Hepatocyte (in vitro differentiated cells): Measurements from ENCODE around the gene UBE2I. TPM values are rescaled to one million over a fixed set of nuclear protein-coding genes. Genes with fewer than 3 reads are reported as not detected.
A peak's percentile ranks its signal among the peaks of the same experiment; 100 is the strongest.

Source experiments
- DNase-seq: peaks from one replicate; pipeline ENCODE4 v3.0.0-alpha.2; 2016; ENCODE audit warnings: low spot score
- H2AFZ ChIP-seq: fragments of 200-600 bp; sonication (generic); 2 replicates; pipeline ENCODE4 v1.6.0; 2016; ENCODE audit warnings: antibody characterized with exemption, mild to moderate bottlenecking
- H3K27ac ChIP-seq: fragments of 200-600 bp; sonication (generic); 2 replicates; pipeline ENCODE4 v1.5.1; 2016; ENCODE audit warnings: mild to moderate bottlenecking
- H3K27me3 ChIP-seq: fragments of 200-600 bp; sonication (generic); 2 replicates; pipeline ENCODE4 v1.6.1; 2016
- H3K36me3 ChIP-seq: fragments of 200-600 bp; sonication (generic); replicated peaks from 2 replicates; pipeline ENCODE4 v1.5.1; 2016; ENCODE audit warnings: low read depth; ENCODE audit not compliant: insufficient read depth
- H3K4me1 ChIP-seq: fragments of 200-600 bp; sonication (generic); 2 replicates; pipeline ENCODE4 v1.5.1; 2016; ENCODE audit warnings: mild to moderate bottlenecking, moderate library complexity; ENCODE audit not compliant: insufficient read depth
- H3K4me2 ChIP-seq: fragments of 200-600 bp; sonication (generic); 2 replicates; pipeline ENCODE4 v1.6.0; 2016
- H3K4me3 ChIP-seq: fragments of 200-600 bp; sonication (generic); 2 replicates; pipeline ENCODE4 v1.5.1; 2016; ENCODE audit warnings: mild to moderate bottlenecking
- H3K79me2 ChIP-seq: fragments of 200-600 bp; sonication (generic); 2 replicates; pipeline ENCODE4 v1.6.0; 2017; ENCODE audit warnings: mild to moderate bottlenecking
- H3K9me2 ChIP-seq: fragments of 200-600 bp; sonication (generic); replicated peaks from 2 replicates; pipeline ENCODE4 v1.6.0; 2017; ENCODE audit warnings: mild to moderate bottlenecking; ENCODE audit not compliant: insufficient read depth
- H3K9me3 ChIP-seq: fragments of 200-600 bp; sonication (generic); 2 replicates; pipeline ENCODE4 v1.5.1; 2016; ENCODE audit warnings: low read depth, mild to moderate bottlenecking
- H4K20me1 ChIP-seq: fragments of 200-600 bp; sonication (generic); 2 replicates; pipeline ENCODE4 v1.6.0; 2016; ENCODE audit warnings: mild to moderate bottlenecking; ENCODE audit not compliant: insufficient read depth, poor library complexity, severe bottlenecking
- CTCF ChIP-seq: fragments of 200-600 bp; sonication (generic); IDR thresholded peaks from 2 replicates; pipeline ENCODE4 v1.5.1; 2016; ENCODE audit warnings: antibody characterized with exemption, mild to moderate bottlenecking; ENCODE audit not compliant: poor library complexity
- EZH2 ChIP-seq: fragments of 200-600 bp; sonication (generic); IDR thresholded peaks from 2 replicates; pipeline ENCODE4 v1.6.1; 2016; ENCODE audit warnings: antibody characterized with exemption, mild to moderate bottlenecking, borderline replicate concordance
- EZH2phosphoT487 ChIP-seq: fragments of 200-600 bp; sonication (generic); IDR thresholded peaks from one replicate; pipeline ENCODE4 v1.6.1; 2018; ENCODE audit warnings: antibody characterized with exemption, mild to moderate bottlenecking, low read depth, moderate library complexity; ENCODE audit not compliant: unreplicated experiment, severe bottlenecking
- WGBS: methylation state at CpG from one replicate; pipeline ENCODE4 v1.1.6; 2016; ENCODE audit warnings: low lambda C conversion rate; ENCODE audit errors: missing lambda C conversion rate; 5-methylcytosine and 5-hydroxymethylcytosine counted together
- polyA plus RNA-seq: library from polyadenylated mRNA; unstranded; fragments of >200 nt; fragmentation: Nextera tagmentation; extraction: Ambion mirVana; gene quantifications from 2 replicates; pipeline ENCODE4 v1.2.1, GENCODE V29; 2016
- total RNA-seq: library from RNA; depleted of rRNA; stranded (reverse); fragments of >200 nt; gene quantifications from 2 replicates; pipeline ENCODE4 v1.2.3, GENCODE V29; 2014

Gene UBE2I
- total and polyA plus RNA-seq, 2 experiments from 2014 or later: 76.0 to 150 TPM

- H3K27ac ChIP-seq: no peak overlapping the region
- no peaks in the 10 kb centered on the region for H3K4me1 ChIP-seq
- H3K36me3 ChIP-seq: no peaks in the 10 kb centered on the region
- no peak for TF ChIP-seq EZH2
- no peak for TF ChIP-seq EZH2phosphoT487
- no peak for TF ChIP-seq CTCF
- no peaks in the 10 kb centered on the region for H3K9me2 ChIP-seq
- H3K27me3 ChIP-seq: peaks cover 3% of the 10 kb centered on the region
- WGBS: 91% methylated on average over 38 of the region's 39 CpGs
- H3K4me3 ChIP-seq: no peak overlapping the region
- H4K20me1 ChIP-seq: no peaks in the 10 kb centered on the region
- no peaks in the 10 kb centered on the region for H3K79me2 ChIP-seq
- no peak overlapping the region for H2AFZ ChIP-seq
- H3K4me2 ChIP-seq: no peak overlapping the region
- no peak for DNase-seq
- no peaks in the 10 kb centered on the region for H3K9me3 ChIP-seq
Observed at GRCh38 chr16:1341495-1342420, 32.3 kb downstream of the UBE2I start.

DNA sequence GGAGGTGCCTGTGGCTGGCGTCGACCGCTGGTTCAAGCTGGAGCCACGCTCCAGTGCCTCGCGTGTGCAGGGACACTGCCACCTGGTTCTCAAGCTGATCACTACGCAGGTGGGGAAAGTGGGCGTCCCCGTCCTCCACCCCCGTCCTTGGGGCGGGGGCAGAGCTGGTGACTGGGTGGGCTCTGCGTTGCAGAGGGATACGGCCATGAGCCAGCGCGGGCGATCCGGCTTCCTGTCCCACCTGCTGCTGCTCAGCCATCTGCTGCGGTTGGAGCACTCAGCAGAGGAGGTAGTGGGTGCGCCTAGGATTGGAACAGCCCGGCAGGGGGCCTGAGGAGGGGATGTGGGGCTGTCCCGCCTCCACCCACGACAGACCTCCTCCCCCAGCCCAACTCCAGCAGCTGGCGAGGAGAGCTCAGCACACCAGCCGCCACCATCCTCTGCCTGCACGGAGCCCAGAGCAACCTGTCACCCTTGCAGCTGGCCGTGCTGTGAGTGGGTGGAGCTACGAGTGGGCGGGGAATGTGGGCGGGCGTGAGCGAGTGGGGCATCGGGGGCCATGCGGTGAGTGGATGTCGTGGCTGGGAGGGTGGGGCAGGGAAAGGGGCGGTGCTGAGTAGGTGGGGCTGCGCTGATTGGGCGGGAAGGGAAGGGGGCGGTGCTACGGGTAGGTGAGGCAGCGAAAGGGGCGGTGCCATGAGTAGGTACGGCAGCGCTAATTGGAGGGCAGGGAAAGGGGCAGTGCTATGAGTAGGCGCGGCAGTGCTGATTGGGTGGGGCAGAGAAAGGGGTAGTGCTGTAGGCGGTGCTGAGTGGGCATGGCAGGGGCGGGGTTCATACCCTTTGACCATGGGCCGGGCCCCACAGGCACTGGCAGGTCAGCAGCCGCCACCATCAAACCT lies 33.3 kb downstream of the UBE2I start:
- Histone ChIP-seq H3K79me2 (no peaks in the 10 kb centered on the region), H3K4me2 (peak overlapping the region; percentile 74), H3K27me3 (no peaks in the 10 kb centered on the region), H3K9me2 (no peaks in the 10 kb centered on the region), H4K20me1 (no peaks in the 10 kb centered on the region), H3K36me3 (no peaks in the 10 kb centered on the region), H3K9me3 (no peaks in the 10 kb centered on the region), H3K4me1 (no peaks in the 10 kb centered on the region), H2AFZ (no peak overlapping the region), H3K27ac (no peak overlapping the region), H3K4me3 (no peak overlapping the region)
- no peak for TF ChIP-seq CTCF
- no peak for TF ChIP-seq EZH2
- TF ChIP-seq EZH2phosphoT487: no peak
- WGBS: 15% methylated on average over 40 of the region's 49 CpGs
- peak; percentile 97 for DNase-seq

GRCh38 chr16:1343428-1344242 lies 34.2 kb downstream of the UBE2I start:
- TF ChIP-seq EZH2phosphoT487 (no peak), CTCF (no peak), EZH2 (no peak)
- Histone ChIP-seq H3K9me3 (no peaks in the 10 kb centered on the region), H3K27ac (no peak overlapping the region), H3K9me2 (no peaks in the 10 kb centered on the region), H3K4me3 (no peak overlapping the region), H3K27me3 (no peaks in the 10 kb centered on the region), H3K4me1 (no peaks in the 10 kb centered on the region), H3K79me2 (no peaks in the 10 kb centered on the region), H2AFZ (no peak overlapping the region), H3K36me3 (no peaks in the 10 kb centered on the region), H3K4me2 (peak overlapping the region; percentile 74), H4K20me1 (no peaks in the 10 kb centered on the region)
- DNase-seq: no peak
- 60% methylated on average over 43 of the region's 44 CpGs for WGBS
